Measurements from ENCODE around the gene MMP12.

Gene MMP12

DNA sequence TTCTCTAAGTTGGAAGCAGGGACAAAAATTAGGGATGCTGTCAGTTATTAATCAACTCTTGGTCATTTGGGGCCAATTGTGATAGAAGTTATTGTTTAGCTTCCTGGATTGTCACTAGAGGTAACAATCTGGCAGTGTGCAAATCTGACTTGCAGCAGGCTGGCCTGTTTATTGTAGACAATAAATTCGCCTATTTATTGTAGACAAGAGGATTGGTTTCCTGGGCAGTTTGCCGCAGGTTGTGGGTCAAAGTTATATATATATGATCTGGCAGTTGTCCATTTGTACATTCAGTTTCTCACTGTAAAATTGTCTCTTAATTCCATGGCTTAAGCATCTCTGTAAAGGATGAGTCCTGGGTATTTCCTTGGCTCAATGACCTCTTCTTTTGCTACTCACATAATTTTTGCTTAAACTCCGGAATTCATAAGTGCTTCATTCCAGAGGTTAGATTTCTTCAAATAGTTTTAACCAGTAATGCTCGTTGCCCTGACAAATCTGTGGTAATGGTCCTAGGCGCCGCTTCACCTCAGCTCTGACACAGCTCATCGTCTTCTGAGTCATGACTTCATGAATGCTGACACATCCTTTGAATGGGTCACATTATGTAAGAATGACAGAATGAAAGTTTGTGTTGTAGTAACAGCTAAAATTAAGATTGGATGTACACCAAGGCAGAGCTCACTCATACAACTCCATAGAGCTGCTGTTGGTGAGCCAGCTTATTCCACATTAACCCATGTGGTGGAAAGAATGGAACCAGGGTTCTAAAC, 23.6 kb downstream of the MMP12 start:
- no peak for DNase-seq (ENCODE audit: low read depth in 2 of 2)

DNA sequence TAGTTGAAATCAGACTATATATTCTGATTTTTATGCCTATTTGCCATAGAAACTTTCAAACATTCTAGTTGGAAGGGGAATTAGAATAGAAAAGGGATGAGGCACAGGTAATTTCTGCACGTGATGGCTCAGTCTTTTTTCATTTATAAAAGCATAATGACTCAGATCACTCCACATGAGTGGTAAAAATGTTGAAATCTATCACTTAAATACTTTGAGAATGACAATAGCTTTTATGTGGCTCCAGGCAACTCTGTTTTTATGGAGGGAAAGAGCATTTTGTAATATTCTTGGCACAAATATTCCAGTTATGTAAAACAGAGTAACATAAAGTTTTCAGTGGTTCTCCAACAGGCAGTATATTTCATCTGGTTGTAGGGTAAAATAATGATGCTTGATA, 25.5 kb downstream of the MMP12 start:
- DNase-seq (ENCODE audit: low read depth in 2 of 2): no peak

DNA sequence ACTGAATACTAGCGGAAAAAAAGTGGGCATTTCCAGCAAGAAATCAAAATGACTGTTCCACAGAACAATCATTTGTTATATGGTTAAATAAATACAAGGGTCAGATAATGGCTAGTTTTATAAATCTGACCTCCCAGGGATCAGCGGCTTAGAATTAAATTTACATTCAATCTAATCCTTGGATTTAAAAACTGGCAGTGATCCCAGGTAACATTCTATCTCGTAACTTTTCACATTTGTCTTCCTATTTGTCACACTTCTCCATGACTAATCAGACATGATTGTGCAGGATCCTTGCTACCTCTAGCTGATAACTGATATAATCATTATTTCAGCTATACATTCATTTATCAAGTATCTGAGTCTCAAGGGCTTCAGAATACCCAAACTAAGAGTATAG, 28.5 kb downstream of the MMP12 start:
- DNase-seq (ENCODE audit: low read depth in 2 of 2): no peak

DNA sequence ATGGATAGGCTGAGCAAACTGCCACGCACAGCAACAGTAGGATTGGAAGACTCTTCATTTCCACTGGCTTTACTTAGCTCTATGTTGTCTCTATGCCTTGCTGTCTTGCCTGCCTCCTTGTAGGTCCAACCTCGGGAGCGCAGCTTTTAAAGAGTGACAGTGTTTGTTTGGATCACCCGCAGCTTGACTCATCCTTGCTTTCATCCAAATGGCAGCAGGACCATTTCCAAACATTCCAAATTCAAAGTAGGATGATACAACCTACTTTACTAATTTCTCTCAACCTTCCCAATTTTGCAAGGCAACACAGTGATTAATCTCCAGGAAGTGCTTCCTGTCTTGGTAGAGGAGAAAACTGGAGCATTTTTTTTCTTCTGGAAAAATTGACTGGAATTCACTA, 31.3 kb downstream of the MMP12 start, which contains the start of gene MMP3:
Gene MMP3 (minus strand): TSS at position 121 of the 400 bp plus-strand sequence. CDS start 63 bp downstream, at position 58.
- DNase-seq (ENCODE audit: low read depth in 2 of 2): no peak

DNA sequence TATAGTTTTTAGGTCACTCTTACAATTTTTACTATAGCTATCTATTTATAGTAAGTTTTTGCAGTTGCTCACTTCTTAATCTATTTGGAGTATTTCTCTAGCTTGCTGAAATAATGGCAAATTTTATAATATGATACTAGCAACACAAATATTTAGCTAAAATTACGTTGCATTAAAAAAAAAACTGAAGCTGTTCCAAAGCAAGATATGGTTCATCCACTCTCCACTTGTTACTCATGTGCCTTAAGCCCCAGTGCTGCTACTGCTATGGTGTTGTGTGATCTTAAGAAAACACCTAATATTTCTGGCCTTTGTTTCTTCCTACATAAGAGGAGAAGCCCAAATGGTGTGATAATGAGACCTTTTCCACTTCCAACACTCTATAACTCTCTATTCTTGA, 31.9 kb downstream of the MMP12 start:
- DNase-seq (ENCODE audit: low read depth in 2 of 2): no peak

DNA sequence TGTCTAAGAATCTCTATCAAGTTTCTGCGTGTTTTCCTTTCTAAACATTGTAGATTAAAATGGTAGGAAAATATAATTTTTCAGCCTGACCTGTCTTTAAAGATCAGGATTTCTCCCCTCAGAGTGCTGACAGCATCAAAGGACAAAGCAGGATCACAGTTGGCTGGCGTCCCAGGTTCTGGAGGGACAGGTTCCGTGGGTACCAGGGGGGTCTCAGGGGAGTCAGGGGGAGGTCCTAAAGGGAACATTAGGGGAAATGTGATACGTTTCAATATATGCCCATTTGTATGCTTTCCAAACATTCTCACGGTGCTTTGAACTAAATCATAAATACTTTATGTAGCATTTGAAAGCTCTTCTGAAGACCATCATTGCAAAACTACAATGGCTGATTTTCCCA, 34.8 kb downstream of the MMP12 start:
- no peak for DNase-seq (ENCODE audit: low read depth in 2 of 2)

DNA sequence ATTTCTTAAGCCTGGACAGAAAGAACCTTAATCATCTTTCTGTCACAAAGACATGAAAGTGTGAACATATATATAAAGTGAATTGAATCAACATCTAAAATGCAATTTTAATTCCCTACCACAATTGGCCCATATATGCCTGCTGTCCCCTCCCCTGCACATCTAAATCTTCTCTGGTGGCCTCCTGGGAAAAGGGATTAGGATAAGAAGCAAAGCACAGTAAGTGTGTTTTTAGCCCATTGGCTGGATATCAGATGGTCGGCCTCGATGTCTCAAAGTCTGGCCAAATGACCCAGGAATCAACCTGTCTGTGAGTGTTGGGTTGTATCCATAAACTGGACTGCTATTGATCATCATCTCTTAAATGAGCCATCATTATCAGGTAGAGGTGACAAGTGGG, 37.1 kb downstream of the MMP12 start:
- DNase-seq (ENCODE audit: low read depth in 2 of 2): no peak

DNA sequence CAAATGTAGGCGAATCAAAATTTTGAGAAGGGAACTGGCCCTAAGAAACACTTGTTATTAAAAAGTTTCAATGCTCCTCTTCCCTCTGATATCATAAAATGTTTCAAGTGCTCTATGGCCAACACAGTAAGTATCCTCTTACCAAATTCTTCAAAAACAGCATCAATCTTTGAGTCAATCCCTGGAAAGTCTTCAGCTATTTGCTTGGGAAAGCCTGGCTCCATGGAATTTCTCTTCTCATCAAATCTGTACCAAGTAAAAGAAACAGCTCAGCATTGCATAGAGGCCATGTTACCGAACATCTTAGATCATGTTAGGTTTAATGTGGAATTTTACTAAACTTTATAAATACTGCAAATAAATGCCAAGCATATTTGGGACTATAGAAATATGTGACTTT, 37.6 kb downstream of the MMP12 start:
- DNase-seq (ENCODE audit: low read depth in 2 of 2): no peak

DNA sequence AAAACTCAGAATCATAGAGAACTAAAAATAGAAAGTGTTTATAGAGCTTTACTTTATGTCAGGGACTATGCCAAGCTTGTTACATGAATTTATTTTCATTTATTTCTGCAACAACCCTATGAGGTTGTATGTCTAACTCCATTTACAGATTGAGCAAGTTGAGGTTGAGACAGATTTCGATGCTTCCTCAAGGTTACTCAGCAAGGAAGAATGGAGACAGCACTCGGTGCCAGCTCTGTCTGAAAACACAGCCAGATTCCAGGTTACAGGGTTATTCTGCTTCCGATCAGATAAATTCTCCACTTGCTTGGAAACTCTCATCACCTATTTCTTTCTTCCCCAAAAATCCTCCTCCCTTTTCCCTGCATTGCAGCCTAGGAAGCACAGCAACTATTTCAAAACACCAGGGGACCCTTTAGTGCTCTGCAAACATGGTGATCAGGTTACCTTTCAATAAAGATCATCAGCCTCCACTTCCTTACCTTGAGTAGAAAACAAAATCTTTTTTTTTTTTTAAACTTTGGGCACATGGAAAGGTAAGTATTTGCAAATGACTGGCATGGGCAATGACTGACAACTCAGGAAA, 38.4 kb downstream of the MMP12 start:
- no peak for DNase-seq (ENCODE audit: low read depth in 2 of 2)

DNA sequence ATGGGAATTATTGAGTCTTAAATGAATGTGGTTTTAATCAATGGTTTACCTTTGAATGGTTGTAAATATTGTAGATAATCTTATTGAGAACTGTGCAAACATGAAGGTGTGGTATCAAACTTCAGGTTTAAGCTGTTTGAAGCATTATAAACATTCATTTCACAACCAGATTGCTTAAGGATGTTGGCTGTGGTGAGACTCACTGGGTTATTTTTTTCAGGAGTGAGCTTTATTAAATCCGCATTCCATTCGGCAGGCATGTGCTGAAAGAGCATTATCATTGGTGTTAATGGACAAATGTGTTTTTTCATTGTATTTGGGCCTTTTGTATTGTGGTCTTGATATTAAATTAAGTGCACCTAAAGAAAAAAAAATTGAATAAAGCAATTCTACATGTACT, 41.1 kb downstream of the MMP12 start:
- no peak for DNase-seq (ENCODE audit: low read depth in 2 of 2)

DNA sequence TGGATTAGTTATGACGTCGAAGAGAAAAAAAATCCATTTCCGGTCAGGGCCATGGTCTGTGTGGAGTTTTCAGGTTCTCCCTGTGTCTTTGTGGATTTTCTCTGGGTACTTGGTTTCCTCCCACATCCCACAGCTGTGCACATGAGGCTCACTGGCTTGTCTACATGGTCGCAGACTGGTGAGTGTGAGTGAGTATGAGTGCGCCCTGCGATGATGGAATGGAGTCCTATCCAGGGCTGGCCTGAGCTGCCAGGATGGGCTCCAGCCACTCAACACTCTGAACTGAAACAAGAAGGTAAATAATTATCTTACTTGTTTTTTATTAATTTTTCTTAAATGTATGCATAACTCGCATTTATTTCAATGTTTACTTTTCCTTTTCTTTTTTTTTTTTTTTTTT, 42.2 kb downstream of the MMP12 start:
- no peak for DNase-seq (ENCODE audit: low read depth in 2 of 2)

DNA sequence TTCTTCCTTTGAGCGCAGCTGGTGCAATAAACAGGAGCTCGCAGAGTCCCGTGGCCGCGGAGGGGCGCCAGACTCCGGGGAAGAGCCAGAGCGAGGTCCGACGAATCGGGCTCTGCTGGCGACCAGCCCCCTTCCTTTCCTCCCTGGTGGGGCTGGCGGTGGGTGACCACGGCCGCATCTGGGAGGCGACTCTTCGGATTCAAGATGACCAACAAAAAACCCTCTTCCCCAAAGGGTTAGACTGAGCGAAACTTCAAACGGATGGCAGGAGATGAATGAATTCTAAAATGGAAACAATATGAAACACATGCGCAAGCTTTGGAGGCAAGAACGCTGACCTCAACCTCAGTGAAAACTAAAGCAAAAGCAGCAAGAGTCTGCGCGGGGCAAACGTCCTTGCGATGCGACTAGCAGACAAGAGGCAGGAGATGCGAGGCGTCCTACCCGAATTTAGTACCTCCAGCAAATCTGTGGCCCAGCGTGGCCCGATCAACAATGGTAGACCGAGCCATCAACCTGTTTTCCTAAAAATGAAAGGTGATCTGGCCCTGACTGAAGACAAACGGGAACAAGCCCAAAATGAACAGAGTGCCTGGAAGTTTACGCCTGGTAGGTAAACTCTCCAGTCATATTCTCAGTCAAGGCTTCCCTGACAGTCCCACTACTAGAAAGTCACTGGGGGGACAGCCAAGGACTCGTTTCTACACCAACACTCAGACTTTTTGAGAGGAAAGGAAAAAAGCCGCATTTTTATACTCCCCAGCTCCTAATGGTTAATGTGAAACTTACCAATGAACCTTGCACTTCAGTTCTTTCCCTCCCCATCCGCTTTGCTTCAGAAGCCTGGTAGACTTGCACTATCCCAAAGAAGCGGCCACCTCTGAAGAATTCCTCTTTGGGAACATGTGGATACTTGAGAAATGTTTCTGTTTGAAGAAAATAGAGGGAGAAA, 43.0 kb downstream of the MMP12 start:
- DNase-seq (ENCODE audit: low read depth in 2 of 2): no peak

DNA sequence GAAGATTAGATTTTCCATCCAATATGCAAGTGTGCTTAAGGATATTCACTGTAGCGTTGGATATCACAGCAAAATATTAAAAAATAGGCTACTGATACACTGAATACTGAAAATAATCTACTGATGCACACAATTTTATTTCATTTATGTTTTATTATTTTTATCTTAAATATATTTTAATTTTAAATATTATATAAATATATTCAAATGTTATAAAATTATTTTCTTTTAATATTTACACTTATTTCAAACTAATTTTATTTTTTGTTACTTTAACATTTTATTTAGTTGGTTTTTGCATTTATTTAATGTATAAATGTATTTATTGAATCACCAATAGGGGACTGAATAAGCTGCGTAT, 43.7 kb downstream of the MMP12 start:
- DNase-seq (ENCODE audit: low read depth in 2 of 2): no peak

DNA sequence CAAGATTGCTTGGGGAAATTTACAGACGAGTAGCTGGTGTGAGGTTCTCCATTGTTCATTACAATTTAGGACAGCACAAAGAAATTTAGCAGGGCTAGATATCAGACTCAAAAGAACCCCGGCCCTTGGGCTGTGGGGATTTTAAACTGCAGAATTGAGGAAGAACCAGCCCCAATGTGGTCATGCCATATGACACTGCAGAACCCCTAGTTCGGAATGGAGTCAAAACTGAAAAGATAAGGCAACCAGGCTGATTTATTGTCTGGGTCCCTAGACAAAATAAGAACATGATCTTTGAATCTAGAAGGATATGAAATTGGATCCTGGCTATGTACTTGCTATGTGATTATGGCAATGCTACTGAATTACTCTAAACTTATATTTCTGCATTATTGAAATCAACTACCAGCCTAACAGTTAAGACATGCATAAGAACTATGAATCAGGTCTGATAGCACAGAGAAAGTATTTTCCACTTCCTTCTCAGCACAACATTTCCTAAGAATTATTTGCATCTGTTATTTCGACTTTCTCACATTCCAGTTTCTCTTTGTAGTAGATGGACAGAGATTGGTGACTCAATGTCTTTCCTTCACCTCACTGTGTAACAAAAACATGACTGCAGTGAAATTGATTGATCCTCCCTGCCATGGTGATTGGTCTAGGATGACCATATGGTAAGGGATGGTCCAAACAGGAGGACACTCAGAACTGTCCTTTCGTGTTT, 44.6 kb downstream of the MMP12 start:
- no peak for DNase-seq (ENCODE audit: low read depth in 2 of 2)

DNA sequence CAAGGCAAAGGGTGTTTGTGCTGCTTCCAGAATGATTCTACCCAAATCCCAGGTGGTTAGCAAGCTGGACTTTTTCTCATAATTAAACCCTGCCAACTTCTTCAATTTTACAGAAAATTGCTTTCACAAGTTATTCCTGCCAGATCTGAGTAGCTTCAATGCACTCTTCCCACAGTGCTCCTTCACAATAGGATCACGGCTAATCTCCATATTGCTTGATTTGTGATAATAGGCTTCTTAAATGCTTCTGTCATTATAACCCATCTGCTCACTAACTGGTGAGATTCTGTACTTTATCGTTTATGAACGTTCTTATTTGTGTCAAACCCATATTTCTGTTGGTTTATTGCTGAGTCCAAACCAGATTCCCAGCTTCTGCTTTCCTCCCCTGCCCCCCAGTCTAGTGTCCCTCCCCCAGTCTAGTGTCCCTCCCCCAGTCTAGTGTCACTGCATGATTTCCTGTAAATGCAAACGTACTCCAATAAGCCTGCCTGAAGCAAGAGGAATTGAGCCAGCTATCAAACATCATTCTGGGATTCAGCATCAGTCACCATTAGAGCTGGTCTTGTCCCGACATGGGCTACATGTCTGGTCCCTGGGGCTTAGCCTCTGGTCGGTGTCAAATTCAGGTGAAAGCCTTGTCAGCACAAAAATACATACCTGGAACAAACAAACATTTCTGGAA, 45.3 kb downstream of the MMP12 start:
- no peak for DNase-seq (ENCODE audit: low read depth in 2 of 2)

DNA sequence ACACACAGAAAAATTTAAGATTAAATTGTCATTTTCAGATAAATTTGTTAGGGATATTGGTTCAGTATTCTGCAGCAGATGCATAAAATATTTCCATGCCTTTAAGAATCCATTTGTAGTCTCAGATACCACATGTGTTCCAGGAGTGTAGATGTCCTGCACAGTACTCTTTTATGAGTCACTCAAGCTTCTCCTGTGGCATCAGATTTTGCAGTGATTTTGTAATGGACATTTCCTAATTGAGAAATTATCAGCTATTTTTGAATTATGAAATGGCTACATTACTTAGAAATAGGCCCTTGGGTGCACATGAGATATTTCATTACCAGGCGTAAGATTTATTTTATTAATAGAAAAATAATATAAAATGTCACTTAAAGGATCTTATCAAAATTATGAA, 50.2 kb downstream of the MMP12 start:
- no peak for DNase-seq (ENCODE audit: low read depth in 2 of 2)

DNA sequence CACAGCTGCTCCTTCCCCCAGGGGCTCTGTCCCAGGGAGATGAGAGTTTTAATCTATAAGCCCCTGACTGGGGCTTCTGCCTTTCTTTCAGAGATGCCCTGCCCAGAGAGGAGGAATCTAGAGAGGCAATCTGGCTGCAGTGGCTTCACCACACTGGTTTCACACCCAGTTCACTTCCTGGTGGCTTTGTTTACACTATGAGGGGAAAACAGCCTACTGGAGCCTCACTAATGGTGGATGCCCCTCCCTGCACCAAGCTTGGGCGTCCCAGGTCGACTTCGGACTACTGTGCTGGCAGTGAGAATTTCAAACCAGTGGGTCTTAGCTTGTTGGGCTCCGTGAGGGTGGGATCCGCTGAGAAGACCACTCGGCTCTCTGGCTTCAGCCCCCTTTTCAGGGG, 55.3 kb downstream of the MMP12 start:
- DNase-seq (ENCODE audit: low read depth in 2 of 2): no peak

DNA sequence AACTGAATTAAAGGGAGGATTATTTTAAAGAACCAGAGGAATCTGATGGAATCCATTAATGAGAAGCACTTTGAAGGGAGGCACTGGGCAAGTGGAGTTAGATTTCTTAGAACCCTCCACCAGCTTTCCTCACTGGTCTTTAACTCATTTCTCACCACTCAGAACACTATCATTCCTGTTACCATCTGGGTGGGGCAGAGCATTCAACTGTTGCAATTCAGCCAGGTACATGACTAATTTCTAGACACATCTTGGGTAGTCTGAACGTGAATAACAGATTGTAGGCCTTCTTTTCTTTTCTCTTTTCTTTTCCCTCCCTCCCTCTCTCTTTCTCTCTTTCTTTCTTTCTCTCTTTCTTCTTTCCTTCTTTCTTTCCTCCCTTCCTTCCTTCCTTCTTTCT, 61.3 kb downstream of the MMP12 start:
- DNase-seq (ENCODE audit: low read depth in 2 of 2): no peak

Data from stimulated activated CD4-positive, alpha-beta T cell treated with anti-CD3 and anti-CD28 coated beads, Interleukin-1b, Interleukin-23, amount 100 ng/mL, for 1 hour (primary cell).